CD1c-positive myeloid dendritic cell (primary cell): ENCODE measurements around the gene FARS2.
A peak's percentile ranks its signal among the peaks of the same experiment; 100 is the strongest.

Source experiments
- DNase-seq: peaks from one replicate; pipeline ENCODE4 v3.0.0-alpha.2; 2016; ENCODE audit errors: extremely low spot score

FARS2 gene

GRCh38 chr6:5260661-5261544, at the start of gene FARS2, which contains the start of gene LYRM4:
Gene FARS2, plus strand, starts transcription at chr6:5261513.
Gene LYRM4, minus strand, starts transcription at chr6:5260950. Its CDS starts 217 bp downstream, at chr6:5260733.
- peak; percentile 93 for DNase-seq

GRCh38 chr6:5213836-5214235, 47.5 kb upstream of the FARS2 start:
- no peak for DNase-seq

GRCh38 chr6:5214570-5215052, 46.7 kb upstream of the FARS2 start:
- DNase-seq = peak; percentile 35

- no peak for DNase-seq
Observed at GRCh38 chr6:5215159-5215558, 46.2 kb upstream of the FARS2 start.

- DNase-seq = no peak
Observed at GRCh38 chr6:5215799-5216198, 45.5 kb upstream of the FARS2 start.

- no peak for DNase-seq
Observed at GRCh38 chr6:5217356-5217755, 44.0 kb upstream of the FARS2 start.

GRCh38 chr6:5219011-5219691, 42.2 kb upstream of the FARS2 start:
- no peak for DNase-seq

- DNase-seq = no peak
Observed at GRCh38 chr6:5220443-5220842, 40.9 kb upstream of the FARS2 start.

GRCh38 chr6:5223309-5223708, 38.0 kb upstream of the FARS2 start:
- no peak for DNase-seq

- no peak for DNase-seq
Observed at GRCh38 chr6:5229356-5229755, 32.0 kb upstream of the FARS2 start.

GRCh38 chr6:5230081-5230480, 31.2 kb upstream of the FARS2 start:
- DNase-seq = no peak

GRCh38 chr6:5231289-5231688, 30.0 kb upstream of the FARS2 start:
- no peak for DNase-seq

- peak; percentile 61 for DNase-seq
Observed at GRCh38 chr6:5234874-5235273, 26.4 kb upstream of the FARS2 start.

GRCh38 chr6:5235830-5236229, 25.5 kb upstream of the FARS2 start:
- no peak for DNase-seq

- no peak for DNase-seq
Observed at GRCh38 chr6:5237805-5238204, 23.5 kb upstream of the FARS2 start.

- no peak for DNase-seq
Observed at GRCh38 chr6:5238336-5238735, 23.0 kb upstream of the FARS2 start.

- DNase-seq = no peak
Observed at GRCh38 chr6:5241252-5241651, 20.1 kb upstream of the FARS2 start.

- no peak for DNase-seq
Observed at GRCh38 chr6:5243069-5243468, 18.2 kb upstream of the FARS2 start.

- DNase-seq = no peak
Observed at GRCh38 chr6:5246141-5247097, 14.9 kb upstream of the FARS2 start.

GRCh38 chr6:5247201-5247600, 14.1 kb upstream of the FARS2 start:
- DNase-seq = no peak

GRCh38 chr6:5248302-5249098, 12.8 kb upstream of the FARS2 start:
- DNase-seq = no peak
